Measurements from ENCODE around the gene TM9SF4.

The TM9SF4 gene

GRCh38 chr20:32127347-32127746 lies 17.8 kb downstream of the TM9SF4 start:
- DNase-seq (ENCODE audit: low read depth in 2 of 2): no peak

GRCh38 chr20:32128167-32128566 lies 18.7 kb downstream of the TM9SF4 start:
- no peak for DNase-seq (ENCODE audit: low read depth in 2 of 2)

- no peak for DNase-seq (ENCODE audit: low read depth in 2 of 2)
These were observed 20.3 kb downstream of the TM9SF4 start for GRCh38 chr20:32129863-32130262.

- no peak for DNase-seq (ENCODE audit: low read depth in 2 of 2)
These were observed 20.8 kb downstream of the TM9SF4 start for GRCh38 chr20:32130352-32130751.

- no peak for DNase-seq (ENCODE audit: low read depth in 2 of 2)
These were observed 21.5 kb downstream of the TM9SF4 start for GRCh38 chr20:32130965-32131364.

- no peak for DNase-seq (ENCODE audit: low read depth in 2 of 2)
These were observed 23.5 kb downstream of the TM9SF4 start for GRCh38 chr20:32132911-32133549.

- no peak for DNase-seq (ENCODE audit: low read depth in 2 of 2)
These were observed 24.5 kb downstream of the TM9SF4 start for GRCh38 chr20:32134026-32134425.

- no peak for DNase-seq (ENCODE audit: low read depth in 2 of 2)
These were observed 26.5 kb downstream of the TM9SF4 start for GRCh38 chr20:32135983-32136515.

- DNase-seq (ENCODE audit: low read depth in 2 of 2): no peak
These were observed 29.4 kb downstream of the TM9SF4 start for GRCh38 chr20:32138921-32139320.

- DNase-seq (ENCODE audit: low read depth in 2 of 2): no peak
These were observed 30.4 kb downstream of the TM9SF4 start for GRCh38 chr20:32139947-32140346.

- no peak for DNase-seq (ENCODE audit: low read depth in 2 of 2)
These were observed 31.1 kb downstream of the TM9SF4 start for GRCh38 chr20:32140603-32141002.

- no peak for DNase-seq (ENCODE audit: low read depth in 2 of 2)
These were observed 32.0 kb downstream of the TM9SF4 start for GRCh38 chr20:32141465-32141980.

- DNase-seq (ENCODE audit: low read depth in 2 of 2): no peak
These were observed 32.6 kb downstream of the TM9SF4 start for GRCh38 chr20:32142088-32142487.

- DNase-seq (ENCODE audit: low read depth in 2 of 2): no peak
These were observed 33.5 kb downstream of the TM9SF4 start for GRCh38 chr20:32142991-32143390.

GRCh38 chr20:32144898-32145662 lies 35.6 kb downstream of the TM9SF4 start:
- no peak for DNase-seq (ENCODE audit: low read depth in 2 of 2)

- DNase-seq (ENCODE audit: low read depth in 2 of 2): no peak
These were observed 40.2 kb downstream of the TM9SF4 start for GRCh38 chr20:32149566-32150170.

GRCh38 chr20:32150291-32150848 lies 40.9 kb downstream of the TM9SF4 start:
- no peak for DNase-seq (ENCODE audit: low read depth in 2 of 2)

GRCh38 chr20:32152421-32153155 lies 43.1 kb downstream of the TM9SF4 start:
- no peak for DNase-seq (ENCODE audit: low read depth in 2 of 2)

- no peak for DNase-seq (ENCODE audit: low read depth in 2 of 2)
These were observed 43.7 kb downstream of the TM9SF4 start for GRCh38 chr20:32153156-32153665.

GRCh38 chr20:32153771-32154170 lies 44.3 kb downstream of the TM9SF4 start:
- DNase-seq (ENCODE audit: low read depth in 2 of 2): no peak
